DMS114 treated with DMSO at 0.1 percent for 48 hours (cell line): ENCODE data around the gene PPP2CA.
A peak's percentile ranks its signal among the peaks of the same experiment; 100 is the strongest.
"Not testable (repeated sequence)": the region's sequence is repeated elsewhere in the genome, so short reads cannot be mapped to it uniquely, and the experiment has no call there.

Source experiments
- DNase-seq: peaks from one replicate; lab custom pipeline; 2025; ENCODE audit not compliant: unreplicated experiment; lab: John Stamatoyannopoulos, UW

Gene PPP2CA

DNA sequence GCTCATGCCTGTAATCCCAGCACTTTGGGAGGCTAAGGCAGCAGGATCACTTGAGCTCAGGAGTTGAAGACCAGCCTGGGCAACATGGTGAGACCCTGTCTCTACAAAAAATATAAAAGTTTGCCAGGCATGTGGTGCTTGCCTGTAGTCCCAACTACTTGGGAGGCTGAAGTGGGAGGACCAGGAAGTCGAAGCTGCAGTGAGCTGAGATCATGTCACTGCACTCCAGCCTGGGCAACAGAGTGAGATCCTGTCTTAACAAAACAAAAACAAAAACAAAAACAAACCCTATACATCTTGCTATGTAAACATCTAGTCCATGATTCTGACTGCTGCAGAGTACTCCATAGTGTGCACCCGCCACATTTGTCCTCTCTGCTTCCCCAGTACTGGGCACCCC, 19.8 kb upstream of the PPP2CA start:
- DNase-seq, result no peak

DNA sequence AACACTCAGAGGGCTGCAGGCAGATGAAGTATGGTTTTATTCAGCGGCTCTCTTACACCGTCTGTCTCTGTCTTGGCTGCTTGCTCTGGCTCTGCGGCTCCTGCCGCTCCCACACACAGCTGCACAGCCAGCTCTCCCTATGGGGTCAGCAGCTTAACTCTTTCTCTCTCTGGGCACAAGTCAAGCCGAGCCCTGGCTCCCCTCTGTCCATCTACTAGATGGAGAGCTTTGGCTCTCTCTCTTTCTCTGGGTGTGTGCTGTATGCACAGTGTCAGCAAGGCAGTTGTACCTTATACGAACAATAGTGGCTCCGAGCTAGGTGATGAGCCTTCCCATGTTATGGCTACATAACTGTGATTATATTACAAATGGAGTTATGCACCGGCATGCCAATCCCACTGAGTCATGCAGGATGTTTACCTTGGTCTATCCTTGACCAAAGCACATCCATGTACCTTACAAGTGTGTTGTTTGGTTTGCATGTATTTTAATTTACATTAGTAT, 19.3 kb upstream of the PPP2CA start:
- no peak for DNase-seq

DNA sequence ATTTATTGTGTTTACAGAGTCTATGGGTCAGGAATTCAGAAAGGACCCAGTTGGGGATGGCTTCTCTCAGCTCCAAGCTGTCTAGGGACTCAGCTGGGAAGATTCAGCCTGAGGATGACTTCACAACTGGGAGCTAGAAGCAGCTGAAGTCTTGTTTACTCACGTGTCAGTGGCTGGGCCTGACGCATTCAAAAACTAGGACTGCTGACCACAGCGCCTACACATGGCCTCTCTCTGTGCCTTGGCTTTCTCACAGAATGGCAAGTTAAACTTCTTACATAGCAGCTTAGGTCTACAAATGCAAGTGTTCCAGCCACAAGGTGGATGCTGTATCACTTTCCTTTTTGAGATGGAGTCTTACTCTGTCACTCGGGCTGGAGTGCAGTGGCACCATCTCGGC, 16.3 kb upstream of the PPP2CA start:
- DNase-seq, result no peak

DNA sequence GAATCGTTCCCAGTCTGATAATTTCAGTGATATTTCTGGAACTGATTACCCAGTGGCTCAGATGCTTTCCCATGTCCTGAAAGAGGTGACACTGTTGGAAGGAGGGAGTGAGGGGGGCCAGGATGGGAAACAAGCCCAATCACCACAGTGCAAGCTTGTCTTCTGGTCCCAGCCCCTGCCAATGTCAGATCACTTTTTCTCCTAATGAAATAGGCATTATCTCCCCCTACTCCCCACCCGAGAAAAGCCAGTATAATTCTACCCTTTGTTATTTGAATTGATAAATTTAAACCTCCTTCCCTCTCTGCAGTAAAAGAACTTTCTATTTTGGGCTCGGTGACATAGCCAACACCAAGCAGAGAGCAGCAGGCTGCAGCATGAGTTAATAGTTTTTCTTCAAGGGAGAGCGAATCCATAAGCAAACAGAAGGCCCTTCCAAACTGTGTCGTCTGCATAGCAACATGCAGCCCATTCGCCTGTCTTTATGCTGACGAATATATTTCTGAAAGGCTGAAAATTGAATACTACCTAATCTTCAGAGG, 14.6 kb upstream of the PPP2CA start:
- no peak for DNase-seq

DNA sequence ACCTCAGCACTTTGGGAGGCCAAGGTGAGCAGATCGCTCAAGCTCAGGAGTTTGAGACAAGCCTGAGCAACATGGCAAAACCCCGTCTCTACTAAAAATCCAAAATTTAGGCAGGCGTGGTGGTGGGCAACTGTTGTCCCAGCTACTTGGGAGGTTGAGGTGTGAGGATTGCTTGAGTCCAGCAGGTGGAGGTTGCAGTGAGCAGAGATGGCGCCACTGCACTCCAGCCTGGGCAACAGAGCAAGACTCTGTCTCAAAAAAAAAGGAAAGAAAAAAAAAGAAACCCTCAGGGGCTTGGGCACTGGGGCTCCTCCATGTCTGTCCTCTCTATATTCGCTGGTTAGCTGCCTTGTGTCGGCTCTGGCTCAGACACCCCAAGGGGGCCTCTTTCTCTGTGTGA, 10.9 kb upstream of the PPP2CA start:
- no peak for DNase-seq

DNA sequence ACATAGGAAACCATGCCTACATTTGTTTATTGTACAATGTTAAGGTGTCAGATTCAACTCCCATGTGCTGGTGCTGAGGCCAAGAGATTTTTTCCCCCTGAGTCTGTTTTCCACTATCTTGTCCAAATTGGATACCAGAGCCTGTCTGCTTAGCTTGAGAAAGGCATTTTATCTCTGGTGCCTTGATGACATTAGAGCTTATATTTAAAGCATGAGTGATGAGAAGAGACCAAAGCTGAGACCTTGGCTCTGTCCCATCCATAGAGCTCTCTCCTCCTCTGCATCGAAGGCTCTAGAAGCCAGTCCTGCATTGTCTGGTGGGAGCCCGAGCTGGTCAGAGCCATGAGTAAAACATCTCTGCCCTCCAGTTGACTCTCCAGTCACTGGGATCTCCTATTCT, 10.4 kb upstream of the PPP2CA start:
- DNase-seq, result no peak

DNA sequence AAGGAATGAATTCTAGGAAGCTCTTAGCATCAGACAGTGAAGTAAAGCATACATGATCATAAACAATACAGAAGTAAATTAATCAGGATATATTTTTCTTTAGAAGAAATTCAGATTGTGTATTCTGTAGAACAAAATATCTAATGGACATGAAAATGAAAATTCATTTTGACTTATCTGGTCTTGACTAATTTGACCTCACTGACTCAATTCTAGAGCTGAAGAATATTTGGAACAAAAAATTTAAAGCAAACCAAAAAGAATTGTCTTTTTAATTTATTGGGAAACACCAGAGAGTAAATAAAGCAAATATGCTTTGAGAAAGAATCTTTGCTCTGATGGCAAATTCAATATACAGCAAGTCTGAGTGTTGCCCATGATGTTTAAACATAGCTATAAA, 2.8 kb upstream of the PPP2CA start:
- DNase-seq, result no peak

DNA sequence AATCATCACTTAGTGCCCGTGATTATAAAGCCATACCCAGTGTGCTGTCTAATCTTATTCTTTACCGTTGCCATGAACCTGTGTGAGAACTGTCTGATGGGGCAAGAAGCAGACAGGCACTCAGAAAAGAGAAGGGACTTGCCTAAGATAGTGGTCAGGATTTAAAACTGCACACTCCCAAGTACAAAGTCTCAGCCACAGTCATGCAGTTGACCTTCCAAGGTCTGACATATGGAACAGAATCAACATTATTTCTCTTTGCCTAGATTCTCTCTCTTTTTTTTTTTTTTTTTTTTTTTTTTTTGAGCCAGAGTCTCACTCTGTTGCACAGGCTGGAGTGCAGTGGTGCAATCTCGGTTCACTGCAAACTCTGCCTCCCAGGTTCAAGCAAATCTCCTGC, 1.9 kb upstream of the PPP2CA start:
- no peak for DNase-seq

DNA sequence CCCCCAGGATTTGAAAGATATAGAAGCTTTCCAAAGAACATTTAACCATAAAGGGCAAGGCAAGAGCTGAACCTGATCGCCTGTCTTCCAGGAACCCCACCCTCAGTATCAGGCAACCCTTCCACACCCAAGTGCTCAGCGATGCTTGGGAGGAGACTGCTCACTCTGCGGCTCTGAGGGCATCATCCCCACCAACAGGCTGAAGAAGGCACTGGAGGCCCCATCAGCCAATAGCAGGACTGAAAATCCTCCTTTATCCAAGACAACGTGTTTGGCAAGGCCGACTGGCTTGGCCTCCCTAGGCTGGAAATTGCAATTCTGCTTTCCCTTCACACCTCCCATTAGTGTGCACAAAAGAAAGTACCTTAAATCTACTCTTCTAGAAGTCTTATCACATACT, 1.4 kb upstream of the PPP2CA start:
- peak; percentile 50 for DNase-seq

DNA sequence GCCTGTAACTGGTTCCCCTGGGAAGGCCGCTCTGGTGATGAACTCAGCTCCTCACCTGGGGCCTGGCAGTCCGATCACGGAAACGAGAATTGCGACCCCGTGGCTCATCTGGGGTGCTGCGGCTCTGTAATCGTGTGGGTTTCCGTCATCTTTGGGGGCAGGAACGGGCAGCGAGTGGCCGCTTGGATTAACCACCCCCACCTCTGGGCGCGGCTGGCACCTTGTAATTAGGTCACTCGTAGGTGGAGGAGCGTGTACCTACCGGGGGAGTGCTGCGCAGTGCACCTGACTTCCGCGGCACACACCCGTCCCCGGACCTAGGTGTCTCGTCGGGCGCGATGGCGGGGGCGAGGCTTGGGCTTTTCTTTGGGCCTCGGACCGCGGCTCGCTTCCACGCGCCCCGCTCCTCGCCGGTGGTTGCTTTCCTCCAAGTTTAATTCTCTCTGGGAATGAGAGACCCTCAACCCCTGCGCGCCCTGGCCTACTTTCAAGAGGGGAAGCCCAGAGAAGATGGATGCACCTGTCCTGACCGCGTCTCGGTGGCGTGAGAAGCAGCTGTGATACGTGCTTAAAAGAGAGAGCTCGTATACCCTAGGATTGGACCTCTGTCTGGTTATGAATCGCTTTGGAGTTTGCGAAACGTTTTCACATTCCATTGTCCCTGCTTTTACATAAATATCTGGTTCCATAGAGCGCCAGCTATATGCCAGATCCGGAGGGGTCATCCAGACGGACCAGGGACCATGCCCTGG, 744 bp upstream of the PPP2CA start:
- DNase-seq, result no peak

DNA sequence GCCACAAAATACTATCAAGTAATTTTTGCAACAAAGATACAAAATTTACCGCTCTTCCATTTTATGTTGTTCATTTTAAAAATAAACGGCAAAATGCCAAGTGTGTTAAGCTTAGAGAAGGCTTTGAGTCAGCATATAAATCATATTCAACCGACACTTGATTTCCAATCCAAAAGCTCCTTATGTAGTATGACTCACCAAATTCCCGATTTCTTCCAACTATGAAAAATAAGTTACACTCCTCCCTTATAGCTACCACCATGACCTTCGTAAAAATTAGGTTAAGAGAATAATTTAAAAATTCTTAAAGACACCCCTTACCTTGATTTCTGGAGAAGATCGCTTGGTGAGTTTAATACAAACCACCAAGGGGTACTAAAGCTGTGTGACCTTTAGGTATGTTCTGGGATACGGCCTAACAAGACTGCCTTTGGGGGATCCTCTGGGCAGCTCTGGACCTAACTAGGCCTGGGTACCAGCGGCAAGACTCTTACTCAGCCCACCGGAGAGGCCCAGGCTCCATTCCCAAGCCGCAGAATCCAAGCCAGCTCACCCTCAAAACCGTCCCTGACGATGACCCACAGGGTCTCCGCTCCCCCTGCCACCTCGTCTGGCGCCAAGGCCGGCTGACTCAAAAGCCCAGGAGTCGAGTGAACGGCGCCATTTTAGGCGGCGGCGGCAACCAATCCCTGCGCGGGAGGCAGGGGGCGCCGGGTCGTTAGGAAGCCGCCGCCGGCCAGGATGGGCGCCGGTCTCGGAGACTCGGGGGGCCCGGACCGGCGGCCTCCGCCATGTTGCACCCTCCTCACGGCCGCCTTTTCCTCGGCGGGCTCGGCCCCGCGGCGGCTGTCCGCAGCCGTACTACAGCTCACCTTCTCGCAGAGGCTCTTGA, 739 bp downstream of the PPP2CA start:
- peak; percentile 36 for DNase-seq

DNA sequence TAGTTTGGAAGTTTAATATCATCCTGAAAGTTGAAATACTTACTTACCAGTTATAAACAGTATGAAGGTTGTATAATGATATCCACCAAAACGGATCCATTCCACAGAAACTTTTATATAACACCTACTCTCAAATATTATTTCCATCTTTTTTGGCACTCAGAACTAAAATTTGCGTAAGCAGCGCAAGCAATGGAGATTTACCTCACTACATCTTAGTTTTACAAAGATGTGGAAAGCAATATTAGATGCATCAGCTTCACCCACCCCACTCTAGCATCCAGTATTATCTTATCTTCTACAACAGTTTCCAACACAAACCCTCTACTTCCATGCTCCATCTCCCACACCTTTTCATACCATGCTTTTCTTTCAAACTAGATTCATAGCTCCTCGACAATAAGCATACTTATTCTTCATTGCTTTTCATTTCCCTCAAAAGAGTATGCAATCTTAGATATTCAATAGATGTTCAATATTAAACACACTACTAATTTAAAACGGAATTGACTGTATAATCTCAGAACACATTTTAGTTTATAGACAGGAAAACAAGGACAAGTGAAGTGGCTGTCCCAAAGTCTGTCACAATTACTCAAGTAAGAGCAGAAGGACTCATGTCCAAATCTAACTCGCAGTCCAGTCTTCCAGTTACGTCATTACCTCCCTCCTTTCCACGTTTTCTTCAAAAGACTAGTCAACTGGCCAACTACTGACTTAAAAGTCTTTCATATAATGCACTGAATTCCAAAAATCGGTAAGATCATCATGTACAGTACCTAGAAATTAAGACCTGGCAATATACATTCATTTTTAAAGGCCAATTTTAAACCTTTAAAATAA, 2.2 kb downstream of the PPP2CA start:
- peak; percentile 25 for DNase-seq

DNA sequence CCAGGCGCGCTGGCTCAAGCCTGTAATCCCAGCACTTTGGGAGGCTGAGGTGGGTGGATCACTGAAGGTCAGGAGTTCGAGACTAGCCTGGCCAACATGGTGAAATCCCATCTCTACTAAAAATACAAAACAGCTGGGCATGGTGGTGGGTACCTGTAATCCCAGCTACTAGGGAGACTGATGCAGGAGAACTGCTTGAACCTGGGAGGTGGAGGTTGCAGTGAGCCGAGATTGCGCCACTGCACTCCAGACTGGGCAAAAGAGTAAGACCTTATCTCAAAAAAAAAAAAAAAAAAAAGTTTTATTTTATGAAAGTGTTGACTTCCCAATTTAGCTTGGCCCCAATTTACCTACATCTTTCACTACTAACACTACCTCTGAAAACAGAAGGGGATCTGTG, 4.2 kb downstream of the PPP2CA start:
- DNase-seq, result not testable (repeated sequence)

DNA sequence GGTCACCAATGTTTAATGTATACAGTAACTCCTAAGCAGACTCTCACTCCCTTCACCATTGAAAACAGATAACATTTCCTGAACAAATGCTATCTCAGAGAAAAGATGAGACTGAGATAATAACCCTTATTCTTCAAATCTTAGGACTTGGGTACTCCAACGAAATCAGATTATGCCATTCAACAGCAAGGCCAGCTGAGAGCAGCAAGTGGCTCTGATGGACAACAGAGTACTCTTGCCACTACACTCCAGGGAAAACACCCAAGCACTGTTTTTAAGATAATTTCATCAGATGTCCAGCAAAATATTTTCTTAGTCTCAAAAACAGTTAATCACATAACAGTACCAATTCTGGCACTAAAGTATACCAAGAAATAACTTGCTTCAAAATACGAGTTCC, 10.1 kb downstream of the PPP2CA start:
- DNase-seq, result no peak

DNA sequence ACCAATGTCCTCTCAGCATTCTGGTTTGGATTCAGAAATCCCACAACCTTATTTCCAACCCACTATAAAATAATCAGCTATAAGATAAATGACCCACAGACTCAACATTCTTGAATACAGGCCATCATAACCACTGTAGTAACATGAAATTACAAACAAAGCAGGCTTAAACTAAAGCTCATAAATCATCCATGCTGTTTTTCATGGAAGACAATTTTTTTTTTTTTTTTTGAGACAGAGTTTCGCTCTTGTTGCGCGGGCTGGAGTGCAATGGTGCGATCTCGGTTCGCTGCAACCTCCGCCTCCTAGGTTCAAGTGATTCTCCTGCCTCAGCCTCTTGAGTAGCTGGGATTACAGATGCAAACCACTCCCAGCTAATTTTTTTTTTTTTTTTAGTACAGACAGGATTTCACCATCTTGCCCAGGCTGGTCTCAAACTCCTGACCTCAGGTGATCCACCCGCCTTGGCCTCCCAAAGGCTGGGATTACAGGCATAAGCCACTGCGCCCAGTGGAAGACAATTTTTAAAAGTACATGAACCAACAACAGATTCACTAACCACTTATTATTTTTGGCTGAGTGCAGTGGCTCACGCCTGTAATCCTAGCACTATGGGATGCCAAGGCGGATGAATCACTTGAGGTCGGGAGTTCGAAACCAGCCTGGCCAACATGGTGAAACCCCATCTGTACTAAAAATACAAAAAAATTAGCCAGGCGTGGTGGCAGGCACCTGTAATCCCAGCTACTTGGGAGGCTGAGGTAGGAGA, 14.4 kb downstream of the PPP2CA start:
- DNase-seq, result not testable (repeated sequence)

DNA sequence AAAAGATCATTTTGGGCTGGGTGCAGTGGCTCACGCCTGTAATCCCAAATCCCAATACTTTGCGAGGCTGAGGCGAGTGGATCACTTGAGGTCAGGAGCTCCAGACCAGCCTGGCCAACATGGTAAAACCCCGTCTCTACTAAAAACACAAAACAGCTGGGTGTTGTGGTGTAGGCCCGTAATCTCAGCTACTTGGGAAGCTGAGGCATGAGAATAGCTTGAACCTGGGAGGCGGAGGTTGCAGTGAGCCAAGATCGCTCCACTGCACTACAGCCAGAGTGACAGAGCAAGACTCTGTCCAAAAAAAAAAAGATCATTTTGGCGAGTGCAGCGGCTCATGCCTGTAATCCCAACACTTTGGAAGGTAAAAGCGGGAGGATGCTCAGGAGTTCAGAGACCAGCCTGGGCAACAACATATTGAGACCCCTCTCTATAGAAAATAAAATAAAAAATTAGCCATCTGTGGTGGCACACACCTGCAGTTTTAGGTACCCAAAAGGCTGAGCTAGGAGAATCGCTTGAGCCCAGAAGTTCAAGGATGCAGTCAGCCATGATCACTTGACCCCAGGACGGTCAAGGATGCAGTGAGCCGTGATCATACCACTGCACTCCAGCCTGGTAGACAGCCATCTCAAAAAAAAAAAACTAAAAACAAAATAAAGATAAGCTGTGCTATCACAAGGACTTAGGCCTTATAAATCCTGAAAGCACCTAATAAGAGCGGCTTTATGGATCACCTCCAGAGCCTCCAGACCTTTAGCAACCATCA, 16.2 kb downstream of the PPP2CA start:
- no peak for DNase-seq

DNA sequence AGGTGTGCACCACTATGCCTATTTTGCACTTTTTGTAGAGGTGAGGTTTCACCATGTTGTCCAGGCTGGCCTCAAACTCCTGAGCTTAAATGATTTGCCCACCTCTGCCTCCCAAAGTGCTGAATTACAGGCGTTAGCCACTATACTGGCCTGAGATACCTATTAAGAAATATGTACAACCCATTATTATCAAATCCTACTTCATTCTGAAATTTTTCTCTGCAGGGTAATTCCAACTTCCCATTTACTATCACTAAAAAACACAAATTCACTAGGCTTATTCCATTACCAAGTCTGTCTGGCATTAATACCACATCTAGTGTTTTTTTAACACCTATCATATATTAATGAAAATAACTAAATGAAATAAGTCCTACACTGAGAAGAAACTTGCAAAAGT, 18.2 kb downstream of the PPP2CA start:
- no peak for DNase-seq

DNA sequence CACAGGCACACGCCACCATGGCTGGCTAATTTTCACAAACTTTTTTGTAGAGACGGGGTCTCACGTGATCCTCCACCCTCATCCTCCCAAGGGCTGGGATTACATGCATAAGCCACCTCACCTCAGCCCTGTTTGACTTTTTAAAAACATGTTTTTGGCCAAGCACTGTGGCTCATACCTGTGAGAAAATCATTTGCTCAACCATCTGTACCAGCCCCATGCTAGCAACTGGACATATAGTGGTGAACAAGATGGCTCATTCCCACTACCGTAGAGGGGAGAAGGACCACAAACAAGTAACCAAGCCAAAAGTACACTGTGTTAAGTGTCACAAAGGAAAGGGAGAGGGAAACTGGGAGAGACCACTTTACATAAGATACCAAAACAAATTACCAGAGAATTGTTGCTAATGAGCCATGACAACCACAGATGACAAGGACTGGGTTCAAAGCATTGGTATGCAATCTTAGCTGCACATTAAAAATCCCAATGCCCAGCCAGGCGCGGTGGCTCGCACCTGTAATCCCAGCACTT, 19.2 kb downstream of the PPP2CA start:
- DNase-seq, result no peak

DNA sequence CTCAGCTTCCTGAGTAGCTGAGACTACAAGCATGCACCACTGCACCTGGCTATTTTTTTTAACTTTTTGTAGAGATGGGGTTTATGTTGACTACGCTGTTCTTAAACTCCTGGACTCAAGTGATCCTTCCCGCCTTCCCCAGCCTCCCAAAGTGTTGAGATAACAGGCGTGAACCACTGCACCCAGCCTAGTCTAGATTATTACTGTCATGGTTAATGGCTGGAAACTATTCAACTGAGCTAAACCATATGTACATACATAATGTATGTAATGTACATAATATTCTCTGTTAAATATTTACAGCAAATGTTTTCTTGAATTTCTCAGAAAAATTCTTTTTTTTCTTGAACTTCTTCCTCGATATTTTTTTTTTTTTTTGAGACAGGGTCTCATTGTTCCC, 21.3 kb downstream of the PPP2CA start:
- no peak for DNase-seq
